PFSK-1 (cell line): Measurements from ENCODE around the gene FAM151A.

Experiments
- POLR2AphosphoS5 ChIP-seq: IDR thresholded peaks from 2 replicates; pipeline ENCODE4 v1.6.1; 2012; ENCODE audit warnings: low read depth, mild to moderate bottlenecking, control low read depth, low read length, moderate library complexity
- SIN3A ChIP-seq: IDR thresholded peaks from 2 replicates; pipeline ENCODE4 v1.6.1; 2012; ENCODE audit warnings: mild to moderate bottlenecking, low read length, moderate library complexity, borderline replicate concordance; ENCODE audit not compliant: insufficient read depth
- TAF1 ChIP-seq: IDR thresholded peaks from 2 replicates; pipeline ENCODE4 v1.6.1; 2012; ENCODE audit warnings: low read length, control low read depth, borderline replicate concordance; ENCODE audit not compliant: insufficient read depth

- no peak for TF ChIP-seq POLR2AphosphoS5
- TF ChIP-seq SIN3A = no peak
- TF ChIP-seq TAF1 = no peak
These were observed 29.7 kb upstream of the FAM151A start for GRCh38 chr1:54653036-54653435.
